Activated CD8-positive, alpha-beta memory T cell treated with anti-CD3 and anti-CD28 coated beads, Interleukin-2, amount 50 U/mL, for 24 hours (primary cell): Measurements from ENCODE around the gene PPP1R1C.

Source experiments
- DNase-seq: peaks from one replicate; pipeline ENCODE4 v3.0.0-alpha.2; 2020; ENCODE audit errors: extremely low read depth

Gene PPP1R1C

DNA sequence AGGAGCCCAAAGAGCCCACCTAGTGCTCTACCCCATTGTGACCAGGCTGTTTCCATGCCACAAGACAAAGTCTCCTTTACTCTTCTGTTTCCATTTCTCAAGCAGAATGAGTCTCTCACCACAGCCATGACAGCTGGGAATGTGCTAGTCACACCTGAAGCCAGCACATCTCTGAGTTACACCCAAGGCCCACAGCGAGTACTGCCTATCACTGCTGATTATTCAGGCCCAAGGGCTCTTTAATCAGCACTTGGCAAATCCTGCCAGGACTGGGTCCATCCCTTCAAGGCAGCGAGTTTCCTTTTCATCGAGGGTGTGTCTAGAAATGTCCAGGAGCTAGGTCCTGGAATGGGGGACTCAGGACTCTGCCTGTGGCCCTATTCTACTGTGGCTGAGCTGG lies 14.6 kb upstream of the PPP1R1C start:
- no peak for DNase-seq

DNA sequence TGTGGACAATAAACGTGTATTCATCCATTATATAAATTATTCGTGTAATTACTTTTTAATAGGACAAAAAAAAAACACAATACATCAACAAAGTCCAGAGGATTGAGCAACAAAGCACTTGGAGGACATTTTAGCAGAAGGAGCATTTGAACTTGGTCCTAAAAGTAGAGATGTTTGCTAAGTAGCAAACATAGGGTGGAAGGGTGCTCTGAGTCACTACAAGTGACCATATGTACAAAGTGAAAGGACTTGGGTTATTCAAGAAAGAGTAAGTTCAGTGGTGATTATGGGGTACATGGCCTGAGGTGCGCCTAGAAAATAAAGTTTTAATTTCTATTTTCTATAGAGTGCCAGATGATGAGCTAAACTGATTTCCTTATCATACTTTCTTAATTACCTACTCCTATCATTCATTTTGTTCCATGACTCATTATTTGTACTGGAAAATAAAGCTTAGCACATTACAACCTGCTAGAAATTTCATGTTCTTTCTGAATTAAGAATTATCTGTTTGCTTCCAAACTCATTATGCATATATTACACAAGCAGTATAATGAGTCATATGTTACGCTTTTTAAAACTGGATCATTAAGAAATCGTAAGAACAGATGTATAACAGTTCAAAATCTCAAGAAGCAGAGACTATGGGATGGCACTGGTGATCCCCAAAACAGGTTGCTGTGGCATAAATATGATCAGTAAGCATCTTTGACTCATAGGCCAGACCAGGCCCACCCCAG lies 13.1 kb upstream of the PPP1R1C start:
- no peak for DNase-seq

- DNase-seq, result no peak
These were observed 12.4 kb upstream of the PPP1R1C start for GRCh38 chr2:181973171-181973783.

- no peak for DNase-seq
These were observed 7.8 kb upstream of the PPP1R1C start for GRCh38 chr2:181977661-181978350.

- no peak for DNase-seq
These were observed 7.1 kb upstream of the PPP1R1C start for GRCh38 chr2:181978351-181979150.

GRCh38 chr2:181984060-181984459 lies 1.6 kb upstream of the PPP1R1C start:
- no peak for DNase-seq

- no peak for DNase-seq
These were observed 630 bp upstream of the PPP1R1C start for GRCh38 chr2:181984814-181985631.

DNA sequence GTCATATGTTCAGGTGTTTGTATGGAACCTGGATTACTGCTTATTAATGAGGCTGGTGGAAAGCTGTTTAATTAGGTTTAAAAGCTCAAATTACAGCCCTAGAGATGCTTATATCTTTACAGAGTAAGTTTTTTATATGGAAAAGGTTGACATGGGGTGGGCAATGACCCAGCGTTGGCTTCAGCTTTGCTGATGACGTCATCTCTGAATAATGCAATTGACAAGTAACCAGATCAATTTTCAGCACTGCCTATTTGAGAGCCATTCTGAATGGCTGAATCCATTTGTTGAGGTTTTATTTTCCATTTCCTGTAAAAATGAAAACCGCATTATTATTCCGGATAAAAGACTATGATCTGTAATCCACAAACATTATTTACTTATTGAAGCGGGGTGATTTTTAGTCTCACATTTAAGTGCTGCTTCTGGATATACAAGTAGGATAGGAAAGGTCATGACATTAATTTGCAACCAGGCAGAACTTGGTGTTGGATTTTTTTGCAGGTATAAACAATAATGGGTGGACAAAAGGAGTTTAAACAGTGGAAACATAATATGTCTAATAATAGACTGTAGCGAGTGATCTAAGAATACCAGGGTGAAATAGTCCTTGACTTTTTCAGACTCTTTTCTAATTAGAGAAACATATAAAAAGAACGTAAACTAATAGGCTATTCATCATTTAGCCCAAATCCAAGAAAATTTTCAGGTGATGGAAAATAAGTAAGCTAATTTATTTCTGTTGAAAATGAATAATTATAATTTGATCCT lies 2.7 kb downstream of the PPP1R1C start:
- DNase-seq, result no peak

GRCh38 chr2:181989099-181989498 lies 3.4 kb downstream of the PPP1R1C start:
- DNase-seq, result no peak

- DNase-seq, result no peak
These were observed 5.7 kb downstream of the PPP1R1C start for GRCh38 chr2:181991171-181991885.

GRCh38 chr2:181992776-181993175 lies 7.1 kb downstream of the PPP1R1C start:
- no peak for DNase-seq

DNA sequence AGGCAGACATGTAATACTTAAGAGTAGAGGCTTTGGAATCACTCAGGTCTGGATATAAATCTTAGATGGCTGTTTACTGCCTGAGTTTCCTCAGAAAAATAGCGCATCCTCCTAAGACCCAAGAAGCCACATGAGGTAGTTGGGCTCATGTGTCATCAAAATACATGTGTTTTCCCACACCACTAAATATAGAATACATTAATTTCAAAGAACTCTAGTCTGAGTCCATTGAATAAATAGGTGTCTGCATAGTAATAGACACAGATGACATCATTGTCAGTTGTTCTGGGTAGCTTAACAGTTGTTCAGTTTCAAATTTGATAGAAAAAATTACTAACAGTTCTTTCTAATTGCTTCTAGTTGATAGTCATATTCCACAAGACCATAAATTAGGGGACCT lies 9.6 kb downstream of the PPP1R1C start:
- no peak for DNase-seq

- no peak for DNase-seq
These were observed 12.6 kb downstream of the PPP1R1C start for GRCh38 chr2:181998041-181998835.

DNA sequence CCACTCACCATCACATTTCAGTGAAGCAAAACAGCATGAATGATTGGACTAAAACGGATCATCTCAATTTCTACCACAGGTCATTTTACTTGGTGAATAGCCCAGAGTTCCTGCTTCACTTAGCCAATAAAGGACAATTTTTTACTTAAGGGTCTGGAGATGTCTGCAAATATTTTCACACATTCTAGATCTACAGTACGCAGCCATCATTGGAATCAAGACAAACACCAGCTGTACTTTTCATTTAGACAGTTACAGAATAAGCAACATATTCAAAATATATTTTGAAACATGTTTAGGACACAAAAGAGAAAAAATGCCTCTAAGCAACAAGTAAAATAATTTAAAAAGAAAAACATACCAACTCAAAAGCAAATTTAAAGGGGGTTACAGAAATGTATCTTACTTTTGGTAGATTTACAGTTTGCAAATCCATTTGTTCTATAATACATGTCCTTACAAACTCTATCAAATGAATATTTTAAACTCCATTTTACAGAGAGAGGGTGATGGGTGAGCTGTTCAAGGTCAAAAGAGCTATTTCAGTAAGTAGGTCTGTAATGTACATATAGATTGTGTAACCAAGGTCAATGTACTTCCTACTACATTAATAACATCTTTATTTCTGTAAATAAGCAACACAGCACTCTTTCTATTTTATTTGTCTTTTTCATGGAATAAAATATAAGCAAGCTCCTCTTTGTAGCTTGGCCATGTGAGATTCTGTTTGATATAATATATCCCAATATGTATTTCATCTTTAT lies 13.4 kb downstream of the PPP1R1C start:
- no peak for DNase-seq

DNA sequence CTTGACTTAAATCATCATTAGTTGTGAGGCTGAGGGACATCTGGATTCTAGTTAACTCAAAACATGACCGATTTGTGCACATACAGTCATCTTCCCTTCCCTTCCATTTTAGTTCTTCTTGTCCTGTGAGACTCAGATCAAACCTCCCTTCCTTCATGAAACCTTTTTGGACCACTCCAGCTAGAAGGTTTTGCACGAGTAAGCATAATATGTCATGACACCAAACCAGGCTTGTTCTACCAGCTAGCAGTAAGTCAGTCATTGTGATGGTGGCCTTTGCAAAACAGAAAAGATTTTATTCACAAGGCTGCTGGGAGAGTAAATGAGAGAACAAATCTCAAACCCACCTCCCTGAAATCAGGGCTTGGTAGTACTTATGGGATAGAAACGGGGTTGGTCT lies 14.3 kb downstream of the PPP1R1C start:
- no peak for DNase-seq

DNA sequence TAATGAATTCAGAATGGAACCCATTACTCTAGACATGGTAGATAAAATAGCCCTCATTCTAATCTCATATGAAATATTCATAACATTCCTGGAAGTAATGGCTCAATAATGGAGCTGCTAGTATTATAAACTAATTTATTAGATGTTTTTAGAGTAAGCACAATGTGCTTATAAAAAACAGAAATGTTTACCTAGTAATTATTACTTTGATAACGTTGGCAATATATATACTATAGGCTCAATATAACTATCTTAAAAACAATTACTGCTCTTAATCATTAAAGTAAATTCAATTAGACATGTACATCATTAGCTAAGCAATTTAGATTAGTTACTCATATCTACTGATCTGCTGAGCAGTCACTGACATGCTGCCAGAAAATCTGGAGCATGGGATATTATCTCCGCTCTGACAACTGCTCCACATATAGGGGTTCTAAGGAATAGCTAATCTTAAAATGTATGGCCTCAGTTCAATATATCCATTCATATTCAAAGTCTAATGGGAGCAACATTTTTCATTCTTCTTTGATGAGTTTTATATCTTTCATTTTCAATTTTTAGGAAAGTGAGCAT lies 19.4 kb downstream of the PPP1R1C start:
- DNase-seq, result no peak

DNA sequence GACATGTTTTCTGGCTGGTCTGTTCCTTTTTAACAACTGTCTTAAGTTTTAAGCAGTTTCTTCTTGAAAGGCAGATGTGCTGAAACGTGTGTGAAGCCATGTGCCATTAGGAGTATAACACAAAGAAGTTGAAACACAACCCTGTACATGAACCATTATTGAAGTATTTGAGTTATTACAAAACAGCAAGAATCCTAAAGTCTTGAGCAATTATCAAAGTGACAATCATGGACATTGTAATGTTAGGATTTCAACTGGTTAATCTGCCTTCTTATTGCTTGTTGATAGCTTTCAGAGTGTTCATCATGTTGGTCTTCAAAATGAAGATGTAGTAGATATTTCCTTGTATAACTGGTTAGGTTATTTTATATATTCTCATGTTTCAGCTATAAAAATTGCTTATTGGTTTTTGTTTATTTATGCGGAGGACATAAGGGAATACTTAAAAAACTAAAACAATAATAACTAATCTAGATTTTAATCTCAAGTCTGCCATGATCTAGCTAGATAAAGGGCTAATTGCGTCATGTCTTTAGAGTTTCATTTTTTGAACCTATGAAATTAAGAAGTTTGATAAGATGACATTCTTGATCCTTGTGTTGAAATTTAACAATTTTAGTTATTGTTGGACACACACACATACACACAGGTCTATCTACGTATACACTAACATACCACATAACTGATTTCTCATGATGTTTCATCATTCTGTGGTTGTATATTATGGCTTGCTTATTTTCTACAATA lies 21.1 kb downstream of the PPP1R1C start:
- no peak for DNase-seq
